WERI-Rb-1 (cell line): ENCODE data around the gene HELZ.
A peak's percentile ranks its signal among the peaks of the same experiment; 100 is the strongest.

ENCODE experiments used
- DNase-seq: peaks from one replicate; pipeline ENCODE4 v3.0.0-alpha.2; 2020
- H3K27ac ChIP-seq: fragments of 250-450 bp; sonication (Bioruptor Pico); 2 replicates; pipeline ENCODE4 v1.5.1; 2020; ENCODE audit warnings: mild to moderate bottlenecking, moderate library complexity
- H3K27me3 ChIP-seq: fragments of 250-450 bp; sonication (Bioruptor Pico); 2 replicates; pipeline ENCODE4 v1.5.1; 2021; ENCODE audit warnings: mild to moderate bottlenecking, low read depth, moderate library complexity; ENCODE audit not compliant: insufficient read depth, severe bottlenecking
- H3K36me3 ChIP-seq: fragments of 250-450 bp; sonication (Bioruptor Pico); 2 replicates; pipeline ENCODE4 v1.5.1; 2020; ENCODE audit warnings: mild to moderate bottlenecking, moderate library complexity
- H3K4me3 ChIP-seq: 2 replicates; pipeline ENCODE4 v1.5.1; 2011; ENCODE audit warnings: low read depth, mild to moderate bottlenecking, control low read depth, low read length
- H3K9me3 ChIP-seq: fragments of 250-450 bp; sonication (Bioruptor Pico); 2 replicates; pipeline ENCODE4 v1.5.1; 2021; ENCODE audit warnings: mild to moderate bottlenecking, moderate library complexity; ENCODE audit not compliant: severe bottlenecking
- TF ChIP-seq, protein P1 (sequence below): IDR thresholded peaks from 2 replicates; pipeline ENCODE4 v1.5.1; 2011; ENCODE audit warnings: low read depth, mild to moderate bottlenecking, control low read depth, inconsistent platforms, low read length

The HELZ gene

DNA sequence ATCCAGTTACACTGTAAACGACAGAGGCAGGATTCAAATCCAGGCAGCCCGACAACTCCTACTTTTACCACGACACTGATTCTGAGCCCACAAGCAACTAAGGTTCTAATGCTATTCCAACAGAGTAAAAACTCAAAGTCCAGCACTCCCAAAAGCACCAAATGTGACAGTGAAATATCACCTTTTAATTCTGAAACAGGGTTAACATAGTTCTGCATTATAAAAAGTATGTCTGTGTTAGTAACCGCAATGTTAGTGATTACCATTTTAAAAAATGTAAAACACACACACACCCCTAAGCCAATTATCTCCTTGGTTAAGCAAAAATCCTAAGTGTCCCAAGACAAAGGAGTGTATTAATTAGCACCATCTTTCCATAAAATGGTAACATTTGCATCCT, 19.7 kb downstream of the HELZ start:
- H3K9me3 ChIP-seq, result peaks cover 4% of the 10 kb centered on the region
- peaks cover 34% of the 10 kb centered on the region for H3K36me3 ChIP-seq
- no peaks in the 10 kb centered on the region for H3K27me3 ChIP-seq
- H3K27ac ChIP-seq, result no peak overlapping the region
- TF ChIP-seq, protein P1, sequence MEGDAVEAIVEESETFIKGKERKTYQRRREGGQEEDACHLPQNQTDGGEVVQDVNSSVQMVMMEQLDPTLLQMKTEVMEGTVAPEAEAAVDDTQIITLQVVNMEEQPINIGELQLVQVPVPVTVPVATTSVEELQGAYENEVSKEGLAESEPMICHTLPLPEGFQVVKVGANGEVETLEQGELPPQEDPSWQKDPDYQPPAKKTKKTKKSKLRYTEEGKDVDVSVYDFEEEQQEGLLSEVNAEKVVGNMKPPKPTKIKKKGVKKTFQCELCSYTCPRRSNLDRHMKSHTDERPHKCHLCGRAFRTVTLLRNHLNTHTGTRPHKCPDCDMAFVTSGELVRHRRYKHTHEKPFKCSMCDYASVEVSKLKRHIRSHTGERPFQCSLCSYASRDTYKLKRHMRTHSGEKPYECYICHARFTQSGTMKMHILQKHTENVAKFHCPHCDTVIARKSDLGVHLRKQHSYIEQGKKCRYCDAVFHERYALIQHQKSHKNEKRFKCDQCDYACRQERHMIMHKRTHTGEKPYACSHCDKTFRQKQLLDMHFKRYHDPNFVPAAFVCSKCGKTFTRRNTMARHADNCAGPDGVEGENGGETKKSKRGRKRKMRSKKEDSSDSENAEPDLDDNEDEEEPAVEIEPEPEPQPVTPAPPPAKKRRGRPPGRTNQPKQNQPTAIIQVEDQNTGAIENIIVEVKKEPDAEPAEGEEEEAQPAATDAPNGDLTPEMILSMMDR, result no peak
- no peak overlapping the region for H3K4me3 ChIP-seq
- no peak for DNase-seq

DNA sequence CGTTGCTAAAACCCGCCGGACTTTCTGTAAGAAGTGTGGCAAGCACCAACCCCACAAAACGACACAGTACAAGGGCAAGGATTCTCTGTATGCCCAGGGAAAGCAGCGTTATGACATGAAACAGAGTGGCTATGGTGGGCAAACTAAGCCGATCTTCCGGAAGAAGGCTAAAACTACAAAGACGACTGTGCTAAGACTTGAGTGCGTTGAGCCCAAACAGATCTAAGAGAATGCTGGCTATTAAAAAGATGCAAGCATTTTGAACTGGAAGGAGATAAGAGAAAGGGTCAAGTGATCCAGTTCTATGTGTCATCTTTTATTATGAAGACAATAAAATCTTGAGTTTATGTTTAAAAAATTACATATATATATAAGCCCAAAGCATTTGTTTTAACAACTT, 20.3 kb downstream of the HELZ start:
- H3K27ac ChIP-seq, result no peak overlapping the region
- peaks cover 34% of the 10 kb centered on the region for H3K36me3 ChIP-seq
- no peak overlapping the region for H3K4me3 ChIP-seq
- TF ChIP-seq, protein P1, result no peak
- H3K9me3 ChIP-seq, result peaks cover 4% of the 10 kb centered on the region
- no peak for DNase-seq
- no peaks in the 10 kb centered on the region for H3K27me3 ChIP-seq

DNA sequence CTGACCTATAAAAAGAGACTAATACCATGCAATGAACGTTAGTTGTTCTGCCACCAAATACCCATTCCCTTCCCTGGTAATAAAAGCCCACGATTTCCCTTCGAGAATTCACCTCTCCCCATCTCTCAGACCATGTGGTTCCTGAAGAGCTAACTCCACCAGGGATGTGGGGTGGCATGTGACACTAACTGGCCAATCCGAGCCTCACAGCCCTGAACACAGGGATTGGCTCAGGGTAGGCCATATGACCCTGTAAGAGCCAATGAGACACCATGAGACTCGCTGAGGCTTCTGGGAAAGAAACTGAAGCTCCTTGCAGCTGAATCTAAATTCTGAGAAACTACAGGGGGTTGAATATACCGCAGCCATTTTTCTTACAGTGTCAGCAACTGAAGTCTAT, 21.1 kb downstream of the HELZ start:
- TF ChIP-seq, protein P1, result no peak
- H3K27me3 ChIP-seq, result no peaks in the 10 kb centered on the region
- H3K9me3 ChIP-seq, result peaks cover 4% of the 10 kb centered on the region
- peaks cover 26% of the 10 kb centered on the region for H3K36me3 ChIP-seq
- DNase-seq, result peak; percentile 47
- H3K4me3 ChIP-seq, result no peak overlapping the region
- peak overlapping the region; percentile 20; the same call in 1 of the 2 replicates for H3K27ac ChIP-seq

DNA sequence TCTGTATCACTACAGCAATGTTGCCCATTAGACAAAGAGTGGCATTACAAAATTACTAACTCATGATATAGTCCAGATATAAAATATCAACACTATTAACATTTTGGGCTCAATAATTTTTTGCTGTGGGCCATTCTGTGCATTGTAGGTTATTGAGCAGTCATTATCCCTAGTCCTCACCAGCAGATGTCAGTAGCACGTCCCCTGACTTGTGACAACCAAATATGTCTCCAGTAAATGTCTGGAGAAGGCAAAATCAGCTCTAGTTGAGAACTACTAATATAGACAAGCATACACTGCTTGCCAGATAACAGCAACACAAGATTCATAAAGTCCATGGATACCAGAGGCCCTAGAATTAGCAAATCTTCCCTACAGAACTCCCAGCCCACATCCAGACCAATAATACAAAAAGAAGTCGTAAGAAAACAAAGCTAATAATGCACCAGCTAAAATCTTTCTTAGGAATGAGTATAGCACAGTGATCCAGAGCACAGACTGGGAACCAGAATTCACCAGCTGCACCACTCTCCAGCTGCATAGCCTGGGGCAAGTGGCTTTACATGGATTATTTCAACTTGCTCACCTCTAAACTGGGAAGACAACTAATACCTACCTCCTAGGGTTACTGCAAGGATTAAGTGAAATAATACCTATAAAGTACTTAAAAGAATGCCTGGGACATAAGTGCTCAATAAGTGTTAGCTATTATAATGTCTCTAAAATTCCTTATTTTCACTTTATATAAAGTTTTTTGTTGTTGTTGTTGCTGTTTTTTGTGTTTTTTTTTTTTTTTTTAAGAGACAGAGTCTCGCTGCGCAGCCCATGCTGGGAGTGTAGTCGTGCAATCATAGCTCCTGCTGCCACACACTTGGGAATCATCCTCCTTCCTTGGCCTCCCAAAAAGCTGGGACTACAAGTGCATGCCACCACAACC, 23.7 kb downstream of the HELZ start:
- peaks cover 4% of the 10 kb centered on the region for H3K9me3 ChIP-seq
- H3K4me3 ChIP-seq, result no peak overlapping the region
- TF ChIP-seq, protein P1, result peak; percentile 80
- DNase-seq, result peak; percentile 60
- H3K27ac ChIP-seq, result peak overlapping the region; percentile 54
- H3K27me3 ChIP-seq, result no peaks in the 10 kb centered on the region
- peaks cover 37% of the 10 kb centered on the region for H3K36me3 ChIP-seq

DNA sequence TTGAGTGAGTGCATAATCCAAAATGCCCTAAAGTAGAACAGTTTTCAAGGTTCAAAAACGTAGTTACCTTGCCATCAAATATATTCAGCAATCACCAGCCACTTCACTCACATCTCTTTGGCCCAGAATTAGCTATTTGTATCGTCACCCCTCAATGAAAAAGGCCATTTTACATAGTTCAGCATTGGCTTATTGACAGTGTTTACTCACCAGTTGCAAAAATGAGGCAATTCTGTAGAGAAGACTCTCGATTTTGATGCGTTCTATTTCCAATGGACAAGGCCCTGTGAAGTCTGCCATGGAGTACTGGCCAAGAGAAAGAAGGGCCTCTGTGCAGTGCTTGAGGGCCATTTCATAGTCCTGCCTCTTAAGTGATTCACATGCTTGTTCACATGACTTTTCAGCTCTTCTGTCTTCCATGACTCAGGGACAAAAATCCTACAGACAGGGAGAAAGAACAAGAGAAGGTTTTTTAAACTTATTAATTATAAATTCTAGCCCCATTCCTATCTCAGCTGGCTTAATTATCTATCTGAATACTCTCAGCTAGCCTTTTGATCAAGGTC, 26.5 kb downstream of the HELZ start:
- H3K9me3 ChIP-seq, result no peaks in the 10 kb centered on the region
- TF ChIP-seq, protein P1, result no peak
- H3K27ac ChIP-seq, result no peak overlapping the region
- H3K36me3 ChIP-seq, result peaks cover 48% of the 10 kb centered on the region
- no peaks in the 10 kb centered on the region for H3K27me3 ChIP-seq
- no peak overlapping the region for H3K4me3 ChIP-seq
- DNase-seq, result no peak
